NCI-H2029 treated with DMSO at 0.1 percent for 48 hours (cell line): Measurements from ENCODE around the gene REG3G.

Source experiments
- DNase-seq: peaks from one replicate; lab custom pipeline; 2025; lab: John Stamatoyannopoulos, UW

REG3G gene

GRCh38 chr2:79025421-79025820 lies at the start of gene REG3G:
Gene REG3G, plus strand, starts transcription at chr2:79025702. Its CDS starts 392 bp downstream, at chr2:79026094.
- no peak for DNase-seq

GRCh38 chr2:78977661-78978145 lies 47.8 kb upstream of the REG3G start:
- DNase-seq: no peak

DNA sequence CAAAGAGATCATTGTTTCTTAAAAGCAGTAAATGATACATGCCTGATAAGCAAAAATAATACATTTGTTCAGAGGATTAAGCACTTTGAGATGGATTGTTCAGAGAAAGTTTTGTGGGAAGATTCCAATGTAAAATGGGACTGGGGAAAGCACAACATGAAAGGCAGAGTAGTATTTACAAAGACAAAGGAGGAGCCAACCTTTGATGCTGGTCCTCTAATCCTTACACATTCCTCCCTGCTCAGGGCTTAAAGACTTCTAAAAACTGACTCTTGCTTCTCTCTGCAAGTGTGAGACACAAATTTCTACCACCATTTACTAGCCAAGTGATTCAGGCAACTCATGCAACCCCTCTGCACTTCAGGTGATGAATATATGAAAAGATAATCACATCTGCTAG lies 47.2 kb upstream of the REG3G start:
- no peak for DNase-seq

- no peak for DNase-seq
These were observed 45.9 kb upstream of the REG3G start for GRCh38 chr2:78979380-78980151.

GRCh38 chr2:78980152-78980465 lies 45.4 kb upstream of the REG3G start:
- DNase-seq: no peak

- no peak for DNase-seq
These were observed 44.6 kb upstream of the REG3G start for GRCh38 chr2:78980871-78981270.

DNA sequence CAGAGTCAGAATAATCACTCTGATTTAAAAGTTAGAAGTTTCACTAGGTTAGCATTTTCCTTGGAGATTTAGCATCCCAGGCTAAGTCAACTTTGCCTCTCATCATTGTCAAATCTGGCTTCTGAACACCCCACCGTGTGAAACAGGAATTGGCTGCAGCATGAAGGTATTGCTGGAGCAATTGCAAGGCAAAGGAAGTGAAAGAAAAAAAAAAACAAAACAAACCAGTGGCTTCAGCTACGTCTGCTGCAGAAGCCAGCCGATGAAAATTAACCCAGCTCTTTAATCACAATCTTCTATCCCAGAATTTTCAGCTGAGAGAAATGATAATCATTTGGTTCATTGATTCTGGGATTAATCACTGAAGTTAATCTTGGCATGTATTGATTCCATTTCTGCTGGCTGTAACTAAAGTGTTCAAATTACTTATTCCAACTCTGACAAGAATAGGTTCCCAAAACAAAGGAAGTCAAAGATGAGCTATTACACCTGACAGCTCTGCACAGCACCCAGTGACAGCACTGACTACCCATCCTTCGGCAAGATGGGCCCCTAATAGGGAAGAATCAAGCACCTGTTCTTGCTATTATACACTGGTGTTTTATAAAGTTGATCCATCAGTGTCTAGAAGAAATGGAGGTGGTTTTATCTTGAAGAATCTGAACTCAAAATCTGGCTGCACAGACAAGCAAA lies 42.7 kb upstream of the REG3G start:
- DNase-seq: no peak

- no peak for DNase-seq
These were observed 41.1 kb upstream of the REG3G start for GRCh38 chr2:78984386-78984785.

DNA sequence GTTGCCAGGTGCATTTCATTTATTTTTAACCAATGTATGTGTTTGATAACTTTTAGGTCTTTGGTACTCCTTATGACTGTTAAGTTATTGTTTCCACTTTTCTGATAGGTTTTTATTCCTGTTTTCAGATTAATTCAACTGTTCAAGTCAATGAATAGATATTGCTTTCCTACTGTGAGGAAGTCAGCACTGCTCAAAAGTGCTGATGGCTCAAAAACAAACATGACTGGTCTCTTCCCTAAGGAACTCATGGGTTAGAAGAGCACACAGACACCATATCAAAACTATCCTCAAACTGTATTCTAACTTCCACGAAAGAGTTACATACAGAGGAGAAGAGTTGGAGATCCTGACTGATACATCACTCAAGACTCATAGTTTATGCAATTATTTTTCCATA lies 39.9 kb upstream of the REG3G start:
- DNase-seq: no peak

DNA sequence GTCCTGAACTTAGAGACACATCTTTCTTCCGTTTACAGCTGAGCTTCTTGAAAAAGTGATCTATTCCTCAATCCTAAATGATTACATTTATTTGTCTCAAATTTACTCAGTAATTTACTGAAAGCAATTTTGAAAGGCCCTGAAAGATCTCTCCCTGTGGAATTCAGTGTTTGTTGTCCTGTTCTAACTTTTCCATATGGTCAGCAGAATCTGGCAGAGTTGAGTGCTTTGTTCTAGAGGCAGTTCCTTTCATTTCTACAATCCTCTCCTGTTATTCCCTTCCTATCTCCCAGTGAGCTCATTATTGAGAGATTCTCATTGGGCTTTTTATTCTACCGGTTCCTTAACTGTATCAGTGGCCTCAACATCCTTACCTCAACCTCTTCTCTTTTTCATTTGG lies 36.5 kb upstream of the REG3G start:
- no peak for DNase-seq

DNA sequence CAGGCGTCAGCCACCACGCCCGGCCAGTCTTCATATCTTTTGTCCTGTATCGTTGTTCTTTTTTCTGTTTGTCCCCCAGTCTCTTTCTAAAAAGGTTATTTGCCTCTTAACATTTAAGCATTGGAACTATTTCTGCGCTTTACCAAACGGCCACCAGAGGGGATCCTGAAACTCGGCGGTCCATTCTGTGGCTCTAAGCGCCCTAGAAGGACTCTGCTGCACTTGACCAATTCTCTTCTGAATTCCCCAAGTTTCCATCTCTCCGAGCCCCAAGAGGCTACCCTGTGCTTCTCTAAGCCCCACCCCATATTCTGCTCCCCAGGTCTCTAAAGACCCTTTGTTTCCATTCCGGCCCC lies 33.1 kb upstream of the REG3G start:
- no peak for DNase-seq

DNA sequence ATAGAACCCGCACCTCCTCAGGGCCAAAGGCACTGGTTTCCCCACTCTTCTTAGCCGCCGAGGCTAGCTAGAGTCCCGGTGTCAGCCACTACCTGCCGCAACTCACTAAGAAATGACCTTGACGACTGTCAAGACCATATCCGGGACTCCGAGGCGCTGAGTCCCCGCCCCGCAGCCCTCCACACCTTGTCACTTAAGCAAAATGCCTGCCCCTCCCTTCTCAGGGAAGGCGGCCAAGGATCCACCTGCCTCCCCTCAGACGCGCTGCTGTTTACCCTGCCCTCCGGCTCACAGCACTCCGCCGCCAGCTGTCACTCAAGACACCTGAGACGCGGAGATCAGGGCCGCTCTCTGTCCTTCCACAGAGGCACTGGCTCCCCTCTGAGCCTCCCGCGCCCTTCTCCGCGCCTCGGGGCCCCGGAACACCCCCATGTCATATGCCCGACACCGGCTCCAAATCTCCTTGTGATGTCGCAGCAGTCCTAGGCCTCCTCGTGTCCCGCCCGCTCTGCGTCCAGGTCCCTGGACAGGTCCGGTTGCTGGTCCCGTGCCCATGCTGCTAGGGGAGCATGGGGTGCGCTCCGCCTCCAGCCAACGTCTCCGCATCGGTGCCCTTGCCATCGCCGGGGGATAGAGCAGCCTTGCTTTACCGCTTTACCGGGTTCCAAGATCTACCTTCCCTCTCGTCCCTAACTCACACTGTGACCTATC lies 32.5 kb upstream of the REG3G start:
- DNase-seq: no peak

GRCh38 chr2:78993518-78994148 lies 31.9 kb upstream of the REG3G start:
- DNase-seq: no peak

GRCh38 chr2:78994789-78995188 lies 30.7 kb upstream of the REG3G start:
- no peak for DNase-seq

DNA sequence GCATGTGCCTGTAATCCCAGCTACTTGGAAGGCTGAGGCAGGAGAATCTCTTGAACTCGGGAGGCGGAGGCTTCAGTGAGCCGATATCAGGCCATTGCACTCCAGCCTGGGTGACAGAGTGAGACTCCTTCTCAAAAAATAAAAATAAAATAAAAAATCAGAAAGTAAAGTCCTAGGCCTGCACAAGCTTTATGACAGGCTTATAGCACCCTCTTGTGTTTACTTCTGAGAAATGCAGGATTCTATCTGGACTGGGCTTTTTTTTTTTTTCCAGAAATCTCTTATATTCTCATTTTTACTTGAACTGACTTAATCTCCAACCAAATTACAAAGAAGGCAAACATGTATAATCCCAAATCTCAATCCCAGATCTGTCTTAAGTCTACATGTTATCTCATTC lies 26.1 kb upstream of the REG3G start:
- DNase-seq: no peak

DNA sequence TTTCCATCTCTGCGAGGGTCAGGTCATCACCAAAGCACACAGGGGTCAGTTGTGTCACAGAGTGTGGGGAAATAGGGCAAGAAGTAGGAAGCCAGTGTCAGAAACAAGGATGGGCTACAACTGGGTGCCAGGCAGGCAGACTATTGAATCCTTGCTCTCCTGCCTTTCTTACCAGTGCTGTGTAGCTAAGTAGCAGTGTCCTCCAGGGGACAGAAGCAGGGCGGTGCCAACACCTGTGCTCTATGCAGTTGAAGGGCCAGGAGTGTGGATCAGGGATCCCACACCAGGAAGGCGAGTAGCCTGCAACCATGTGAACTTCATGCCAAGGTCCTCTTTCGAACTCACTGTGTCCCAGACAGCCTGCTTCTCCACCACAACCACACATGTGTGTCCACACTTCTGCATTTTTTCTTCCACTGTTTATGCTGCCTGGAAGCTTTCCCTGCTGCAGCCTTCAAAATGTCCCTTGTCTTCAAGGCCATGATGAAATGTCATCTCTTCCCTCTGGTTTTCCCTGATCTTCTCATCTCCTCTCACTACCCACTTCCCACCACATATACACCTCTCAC lies 25.4 kb upstream of the REG3G start:
- no peak for DNase-seq

GRCh38 chr2:79001285-79001684 lies 24.2 kb upstream of the REG3G start:
- DNase-seq: no peak

- DNase-seq: no peak
These were observed 20.8 kb upstream of the REG3G start for GRCh38 chr2:79004680-79005079.

DNA sequence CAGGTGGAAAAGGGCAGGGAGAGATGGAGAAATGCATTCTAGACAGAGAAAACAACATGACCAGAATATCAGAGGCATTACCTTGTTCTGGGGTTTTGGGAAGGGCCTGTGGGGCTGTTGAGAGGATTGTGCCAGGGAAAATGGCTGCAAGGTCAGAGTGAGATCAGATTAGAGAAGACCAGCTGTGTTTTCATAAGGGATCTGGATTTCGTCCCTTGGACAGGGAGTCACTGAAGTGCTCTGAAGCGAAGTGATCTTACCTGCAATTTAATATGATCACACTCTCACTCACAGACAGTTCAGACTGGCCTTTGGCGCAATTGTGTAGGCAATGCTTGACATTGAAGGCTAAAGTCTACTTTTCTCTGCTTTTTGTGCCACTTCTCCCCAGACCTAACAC lies 20.3 kb upstream of the REG3G start:
- no peak for DNase-seq

DNA sequence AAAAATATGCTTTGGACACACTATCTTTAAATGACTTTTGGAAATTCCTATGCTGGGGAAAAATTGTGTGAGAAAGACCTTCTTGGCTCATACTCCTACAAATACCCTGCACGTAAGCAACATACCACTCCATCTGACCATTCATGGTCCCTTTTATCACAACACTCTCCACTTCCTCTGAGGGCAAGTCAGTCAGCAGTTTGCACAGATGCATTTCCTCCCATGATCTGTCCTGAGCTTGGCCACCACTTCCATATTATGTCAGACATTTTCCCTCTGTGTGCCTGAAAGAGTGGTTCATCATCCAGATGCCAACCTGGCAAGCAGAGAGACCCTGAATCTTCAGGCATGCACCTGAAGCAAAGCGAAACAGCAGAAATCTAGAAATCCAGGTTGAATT lies 16.1 kb upstream of the REG3G start:
- DNase-seq: no peak

GRCh38 chr2:79011496-79011895 lies 14.0 kb upstream of the REG3G start:
- no peak for DNase-seq

- no peak for DNase-seq
These were observed 11.9 kb upstream of the REG3G start for GRCh38 chr2:79013629-79014028.
